GM12891 (cell line): Measurements from ENCODE around the gene LRRC8A.
"Not testable (repeated sequence)": the region's sequence is repeated elsewhere in the genome, so short reads cannot be mapped to it uniquely, and the experiment has no call there.

Experiments
- DNase-seq: peaks from one replicate; pipeline ENCODE4 v3.0.0; 2011; ENCODE audit warnings: low spot score; ENCODE audit not compliant: insufficient read length
- FAIRE-seq: peaks from 2 replicates; lab custom pipeline; 2011; peaks lifted over from hg19 to GRCh38; lab: Jason Lieb, UNC
- PAX5 ChIP-seq: IDR thresholded peaks from 2 replicates; pipeline ENCODE4 v1.6.1; 2011; ENCODE audit warnings: low read length, moderate library complexity, mild to moderate bottlenecking; ENCODE audit not compliant: insufficient read depth, severe bottlenecking
- POLR2A ChIP-seq: IDR thresholded peaks from 2 replicates; pipeline ENCODE4 v1.6.1; 2011; ENCODE audit warnings: low read depth, low read length, control low read depth
- POLR2AphosphoS5 ChIP-seq: IDR thresholded peaks from 2 replicates; pipeline ENCODE4 v1.6.1; 2011; ENCODE audit warnings: low read depth, low read length, control low read depth
- POU2F2 ChIP-seq: IDR thresholded peaks from 2 replicates; pipeline ENCODE4 v1.6.1; 2011; ENCODE audit warnings: low read depth, mild to moderate bottlenecking, control low read depth, low read length, moderate library complexity
- SPI1 ChIP-seq: IDR thresholded peaks from 2 replicates; pipeline ENCODE4 v1.6.1; 2011; ENCODE audit warnings: low read depth, low read length, control low read depth
- TAF1 ChIP-seq: IDR thresholded peaks from 2 replicates; pipeline ENCODE4 v1.6.1; 2011; ENCODE audit warnings: low read depth, low read length, control low read depth

The LRRC8A gene

GRCh38 chr9:128947527-128948301, 65.8 kb downstream of the LRRC8A start, which contains the start of the genes DOLK and NUP188:
Gene DOLK (minus strand): TSS chr9:128947603. CDS start chr9:128947303, 300 bp downstream.
Gene NUP188 (plus strand): TSS chr9:128947699. CDS start chr9:128947720, 21 bp downstream.
- FAIRE-seq, result peak; percentile 98
- DNase-seq, result peak; percentile 99
- peak; percentile 94 for TF ChIP-seq POLR2AphosphoS5
- peak; percentile 61; the same call in 1 of the 2 replicates for TF ChIP-seq POU2F2
- no peak for TF ChIP-seq SPI1
- TF ChIP-seq POLR2A, result peak; percentile 96
- no peak for TF ChIP-seq PAX5
- TF ChIP-seq TAF1, result peak; percentile 93

- not testable (repeated sequence) for FAIRE-seq, DNase-seq
Observed at GRCh38 chr9:128961403-128961802, 79.5 kb downstream of the LRRC8A start.
